SK-N-SH (cell line): ENCODE measurements around the gene WNT3. TPM values are rescaled to one million over a fixed set of nuclear protein-coding genes. Genes with fewer than 3 reads are reported as not detected.

Experiments
- CTCF ChIA-PET: fragments of 300-600, 350-600 bp; formaldehyde crosslinking; extraction: SDS; loops from one replicate; lab custom pipeline; 2021; lab: Yijun Ruan, JAX
- POLR2A ChIA-PET: fragments of 350-600 bp; sonication (Branson Sonifier 250); formaldehyde crosslinking; extraction: SDS; loops from one replicate; lab custom pipeline; 2020; ENCODE audit warnings: antibody characterized with exemption, inconsistent platforms; lab: Yijun Ruan, JAX
- DNase-seq: peaks from one replicate; pipeline ENCODE4 v3.0.0; 2012
- H2AFZ ChIP-seq: fragments of 200-600 bp; sonication (generic); 2 replicates; pipeline ENCODE4 v1.8.1; 2016; ENCODE audit warnings: antibody characterized with exemption, mild to moderate bottlenecking, low read depth
- H3F3A ChIP-seq: fragments of 200-600 bp; sonication (generic); replicated peaks from 2 replicates; pipeline ENCODE3; 2016; ENCODE audit warnings: antibody characterized with exemption, mild to moderate bottlenecking; ENCODE audit not compliant: insufficient read depth
- H3K27ac ChIP-seq, 2 experiments: fragments of 200-500 bp in 1 of 2; fragments of 200-600 bp in 1 of 2; sonication (Bioruptor generic) in 1 of 2; sonication (generic), shearing (Covaris generic) in 1 of 2; 2 replicates each; pipeline versions ENCODE4 v1.5.1 to v1.6.1; 2014 to 2016; ENCODE audit warnings: low read depth in 2 of 2, inconsistent platforms in 1 of 2, low read length in 1 of 2, mild to moderate bottlenecking in 1 of 2, mixed read lengths in 1 of 2
- H3K27me3 ChIP-seq: fragments of 200-600 bp; sonication (generic), shearing (Covaris generic); 2 replicates; pipeline ENCODE4 v1.6.1; 2016; ENCODE audit warnings: mixed run types; ENCODE audit not compliant: insufficient read depth
- H3K36me3 ChIP-seq, 2 experiments: fragments of 200-500 bp in 1 of 2; fragments of 200-600 bp in 1 of 2; sonication (Bioruptor generic) in 1 of 2; sonication (generic) in 1 of 2; replicated peaks in 1 of 2; 2 replicates each; pipeline versions ENCODE3 to v1.5.1; 2014 to 2016; ENCODE audit warnings: low read length in 1 of 2, mild to moderate bottlenecking in 1 of 2; ENCODE audit not compliant: insufficient read depth in 2 of 2, control insufficient read depth in 1 of 2
- H3K4me1 ChIP-seq, 2 experiments: fragments of 200-500 bp in 1 of 2; fragments of 200-600 bp in 1 of 2; sonication (Bioruptor generic) in 1 of 2; sonication (generic), shearing (Covaris generic) in 1 of 2; 2 replicates each; pipeline versions ENCODE4 v1.5.1 to v1.6.1; 2014 to 2016; ENCODE audit warnings: low read depth in 1 of 2, low read length in 1 of 2, mixed run types in 1 of 2; ENCODE audit not compliant: insufficient read depth in 2 of 2, control insufficient read depth in 1 of 2
- H3K4me2 ChIP-seq: fragments of 200-600 bp; sonication (generic), shearing (Covaris generic); 2 replicates; pipeline ENCODE4 v1.6.1; 2017; ENCODE audit warnings: mixed run types
- H3K4me3 ChIP-seq, 2 experiments: fragments of 200-500 bp in 1 of 2; fragments of 200-600 bp in 1 of 2; sonication (Bioruptor generic) in 1 of 2; sonication (generic), shearing (Covaris generic) in 1 of 2; 2 replicates each; pipeline versions ENCODE4 v1.5.1 to v1.8.1; 2014 to 2016; ENCODE audit warnings: low read depth in 2 of 2, inconsistent platforms in 1 of 2, low read length in 1 of 2, mild to moderate bottlenecking in 1 of 2, mixed read lengths in 1 of 2, moderate library complexity in 1 of 2
- H3K79me2 ChIP-seq: fragments of 200-600 bp; sonication (generic); 2 replicates; pipeline ENCODE4 v1.8.1; 2017; ENCODE audit warnings: mild to moderate bottlenecking; ENCODE audit not compliant: insufficient read depth
- H3K9ac ChIP-seq: fragments of 200-600 bp; sonication (generic); 2 replicates; pipeline ENCODE4 v1.6.1; 2017; ENCODE audit warnings: mixed run types
- H3K9me2 ChIP-seq: fragments of 200-600 bp; sonication (generic); 2 replicates; pipeline ENCODE4 v1.6.1; 2017; ENCODE audit warnings: mixed run types
- H3K9me3 ChIP-seq: fragments of 200-600 bp; sonication (generic); 2 replicates; pipeline ENCODE4 v1.6.1; 2017; ENCODE audit warnings: mixed run types, mild to moderate bottlenecking, moderate library complexity
- H4K20me1 ChIP-seq: fragments of 200-600 bp; sonication (generic); 2 replicates; pipeline ENCODE4 v1.6.1; 2017; ENCODE audit warnings: mild to moderate bottlenecking, mixed run types; ENCODE audit not compliant: insufficient read depth
- ELF1 ChIP-seq: IDR thresholded peaks from 2 replicates; pipeline ENCODE4 v1.4.0; 2012
- EP300 ChIP-seq, 2 experiments: IDR thresholded peaks; 2 replicates each; pipeline versions ENCODE4 v1.4.0 to v1.6.1; 2012; ENCODE audit warnings: borderline replicate concordance in 1 of 2, low read depth in 1 of 2, low read length in 1 of 2
- EZH2phosphoT487 ChIP-seq: fragments of 200-600 bp; sonication (generic); IDR thresholded peaks from 2 replicates; pipeline ENCODE4 v1.6.1; 2017; ENCODE audit warnings: low read depth, mixed run types, mild to moderate bottlenecking, antibody characterized with exemption, moderate library complexity, borderline replicate concordance
- FOXJ3 ChIP-seq: sonication (generic); formaldehyde crosslinking; IDR thresholded peaks from 2 replicates; pipeline ENCODE4 v1.5.1; 2020; ENCODE audit warnings: mild to moderate bottlenecking, missing genetic modification reagents
- FOXM1 ChIP-seq: IDR thresholded peaks from 2 replicates; pipeline ENCODE4 v1.4.0; 2012; ENCODE audit warnings: low read depth, mild to moderate bottlenecking
- GATA2 ChIP-seq: sonication (generic); formaldehyde crosslinking; IDR thresholded peaks from 2 replicates; pipeline ENCODE4 v1.5.0; 2020; ENCODE audit warnings: mild to moderate bottlenecking, missing genetic modification reagents
- MEF2A ChIP-seq: IDR thresholded peaks from 2 replicates; pipeline ENCODE4 v1.4.0; 2012; ENCODE audit warnings: low read depth, borderline replicate concordance
- MXI1 ChIP-seq: IDR thresholded peaks from 2 replicates; pipeline ENCODE4 v1.6.1; 2012; ENCODE audit warnings: mild to moderate bottlenecking, low read depth, low read length, improper control_type of control experiment
- NFIC ChIP-seq: IDR thresholded peaks from 2 replicates; pipeline ENCODE4 v1.4.0; 2012; ENCODE audit warnings: borderline replicate concordance
- RAD21 ChIP-seq: IDR thresholded peaks from 2 replicates; pipeline ENCODE4 v1.6.1; 2012; ENCODE audit warnings: mild to moderate bottlenecking, low read length
- RCOR1 ChIP-seq: fragments of 150-350 bp; IDR thresholded peaks from 2 replicates; pipeline ENCODE4 v1.6.1; 2017; ENCODE audit warnings: antibody characterized with exemption, low read length
- RXRA ChIP-seq: IDR thresholded peaks from 2 replicates; pipeline ENCODE4 v1.4.0; 2012; ENCODE audit warnings: low read depth, mild to moderate bottlenecking, borderline replicate concordance
- SIN3A ChIP-seq: IDR thresholded peaks from 2 replicates; pipeline ENCODE4 v1.6.1; 2012; ENCODE audit warnings: low read depth, mild to moderate bottlenecking, low read length, moderate library complexity, borderline replicate concordance
- SMC3 ChIP-seq: IDR thresholded peaks from 2 replicates; pipeline ENCODE4 v1.6.1; 2012; ENCODE audit warnings: low read depth, low read length, improper control_type of control experiment
- TCF12 ChIP-seq: IDR thresholded peaks from 2 replicates; pipeline ENCODE4 v1.4.0; 2012
- YY1 ChIP-seq: IDR thresholded peaks from 2 replicates; pipeline ENCODE4 v1.4.0; 2012; ENCODE audit warnings: low read depth, mild to moderate bottlenecking
- WGBS: methylation state at CpG from one replicate; pipeline ENCODE4 v1.1.6; 2017; ENCODE audit warnings: low lambda C conversion rate; 5-methylcytosine and 5-hydroxymethylcytosine counted together
- polyA plus RNA-seq, 3 experiments: library from polyadenylated mRNA; depleted of rRNA; stranded (reverse); fragments of >200 nt; gene quantifications; 2 replicates each; pipeline ENCODE4 v1.2.3, GENCODE V29; 2012
- TF ChIP-seq, protein P1 (sequence below): fragments of 200-600 bp; sonication (generic); IDR thresholded peaks from 2 replicates; pipeline ENCODE4 v1.6.1; 2017; ENCODE audit warnings: antibody characterized with exemption, mild to moderate bottlenecking, moderate library complexity
- TF ChIP-seq, protein P2 (sequence below): fragments of 150-350 bp; IDR thresholded peaks from 2 replicates; pipeline ENCODE4 v1.6.1; 2016; ENCODE audit warnings: mild to moderate bottlenecking, low read depth, low read length
- TF ChIP-seq, protein P3 (sequence below): IDR thresholded peaks from 2 replicates; pipeline ENCODE4; 2012
- TF ChIP-seq, protein P4 (sequence below): IDR thresholded peaks from 2 replicates; pipeline ENCODE4 v1.4.0; 2012; ENCODE audit warnings: low read depth, borderline replicate concordance
- TF ChIP-seq, protein P5 (sequence below): IDR thresholded peaks from 2 replicates; pipeline ENCODE4 v1.6.1; 2012; ENCODE audit warnings: mild to moderate bottlenecking, low read depth, low read length, moderate library complexity

WNT3 gene
- polyA plus RNA-seq, 1 of the 3 experiments (the other 2 are of a cell fraction): 5.3 TPM

DNA sequence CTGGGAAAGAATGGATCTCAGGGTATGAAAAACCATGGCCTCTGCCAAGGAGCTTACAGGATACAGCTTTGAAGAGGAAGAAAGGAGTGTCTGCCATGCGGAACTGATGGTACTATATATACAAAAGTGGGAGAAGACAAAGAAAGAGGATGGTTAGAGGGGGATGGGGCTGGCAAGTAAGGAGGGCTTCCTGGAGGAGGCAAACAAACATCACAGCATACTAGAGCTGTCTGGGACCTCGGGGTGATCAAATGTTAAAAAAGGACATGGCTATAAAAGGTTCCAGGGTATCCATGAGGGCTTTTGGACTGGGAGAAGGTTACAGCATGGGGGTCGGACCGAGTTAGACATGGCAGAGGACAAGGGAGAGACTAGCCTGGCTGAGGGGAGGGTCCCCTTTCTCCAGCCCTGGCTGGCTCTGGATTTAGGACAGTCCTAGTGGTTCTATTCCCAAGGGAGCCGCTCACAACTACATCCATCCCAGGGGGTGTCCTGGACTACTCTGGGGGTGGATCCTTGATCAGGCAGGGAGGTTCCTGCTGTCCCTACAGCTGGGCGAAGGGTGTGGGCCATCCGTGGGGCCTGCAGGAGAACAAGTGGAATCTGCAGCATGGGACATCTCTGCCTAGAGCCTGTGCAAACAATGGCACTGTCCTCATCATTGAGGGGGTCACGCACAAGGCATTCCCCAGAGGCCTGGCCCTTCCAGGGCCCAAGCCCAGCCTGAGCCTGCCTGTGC, 45.1 kb upstream of the WNT3 start (continued):
- TF ChIP-seq, protein P1, sequence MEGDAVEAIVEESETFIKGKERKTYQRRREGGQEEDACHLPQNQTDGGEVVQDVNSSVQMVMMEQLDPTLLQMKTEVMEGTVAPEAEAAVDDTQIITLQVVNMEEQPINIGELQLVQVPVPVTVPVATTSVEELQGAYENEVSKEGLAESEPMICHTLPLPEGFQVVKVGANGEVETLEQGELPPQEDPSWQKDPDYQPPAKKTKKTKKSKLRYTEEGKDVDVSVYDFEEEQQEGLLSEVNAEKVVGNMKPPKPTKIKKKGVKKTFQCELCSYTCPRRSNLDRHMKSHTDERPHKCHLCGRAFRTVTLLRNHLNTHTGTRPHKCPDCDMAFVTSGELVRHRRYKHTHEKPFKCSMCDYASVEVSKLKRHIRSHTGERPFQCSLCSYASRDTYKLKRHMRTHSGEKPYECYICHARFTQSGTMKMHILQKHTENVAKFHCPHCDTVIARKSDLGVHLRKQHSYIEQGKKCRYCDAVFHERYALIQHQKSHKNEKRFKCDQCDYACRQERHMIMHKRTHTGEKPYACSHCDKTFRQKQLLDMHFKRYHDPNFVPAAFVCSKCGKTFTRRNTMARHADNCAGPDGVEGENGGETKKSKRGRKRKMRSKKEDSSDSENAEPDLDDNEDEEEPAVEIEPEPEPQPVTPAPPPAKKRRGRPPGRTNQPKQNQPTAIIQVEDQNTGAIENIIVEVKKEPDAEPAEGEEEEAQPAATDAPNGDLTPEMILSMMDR: no peak
- TF ChIP-seq FOXJ3 (CRISPR knock-in tag): no peak

DNA sequence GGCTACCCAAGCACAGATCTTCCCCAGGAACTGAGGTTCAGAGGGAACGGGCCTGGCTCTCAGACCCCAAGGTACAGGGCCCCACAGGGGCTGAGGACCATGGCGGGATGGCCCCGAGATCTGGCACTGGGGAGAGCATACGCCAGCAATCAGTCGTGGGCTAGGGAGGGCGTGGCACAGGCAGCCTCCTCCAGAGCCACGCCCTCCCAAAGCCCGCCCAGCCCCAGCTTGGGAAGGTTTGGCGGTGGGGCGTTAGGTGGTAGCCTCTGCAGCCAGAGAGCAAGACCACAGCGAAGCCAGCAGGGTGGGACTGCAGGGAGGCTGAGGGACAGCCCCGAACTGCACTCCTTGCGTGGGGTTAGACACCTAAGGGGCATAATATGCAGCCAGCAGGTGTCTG, 44.5 kb upstream of the WNT3 start:
- CTCF ChIA-PET: interaction anchor here (3.1 to 4.6 kb wide), 2 partner anchors 21 to 78 kb away, joined by 17 to 21 read pairs; no protein-coding TSS in a partner anchor
- H3F3A ChIP-seq: no peaks in the 10 kb centered on the region
- no peaks in the 10 kb centered on the region; a peak in 1 of 4 replicates for H3K4me1 ChIP-seq
- no peak overlapping the region for H3K27ac ChIP-seq
- H3K9ac ChIP-seq: no peak overlapping the region
- 90% methylated on average over 7 of the region's 13 CpGs for WGBS
- H3K4me3 ChIP-seq: no peak overlapping the region
- H3K36me3 ChIP-seq: no peaks in the 10 kb centered on the region
- H4K20me1 ChIP-seq: no peaks in the 10 kb centered on the region
- no peaks in the 10 kb centered on the region for H3K79me2 ChIP-seq
- DNase-seq: no peak
- no peak overlapping the region for H3K4me2 ChIP-seq
- H2AFZ ChIP-seq: no peak overlapping the region
- H3K9me2 ChIP-seq: no peaks in the 10 kb centered on the region
- TF ChIP-seq, protein P2, sequence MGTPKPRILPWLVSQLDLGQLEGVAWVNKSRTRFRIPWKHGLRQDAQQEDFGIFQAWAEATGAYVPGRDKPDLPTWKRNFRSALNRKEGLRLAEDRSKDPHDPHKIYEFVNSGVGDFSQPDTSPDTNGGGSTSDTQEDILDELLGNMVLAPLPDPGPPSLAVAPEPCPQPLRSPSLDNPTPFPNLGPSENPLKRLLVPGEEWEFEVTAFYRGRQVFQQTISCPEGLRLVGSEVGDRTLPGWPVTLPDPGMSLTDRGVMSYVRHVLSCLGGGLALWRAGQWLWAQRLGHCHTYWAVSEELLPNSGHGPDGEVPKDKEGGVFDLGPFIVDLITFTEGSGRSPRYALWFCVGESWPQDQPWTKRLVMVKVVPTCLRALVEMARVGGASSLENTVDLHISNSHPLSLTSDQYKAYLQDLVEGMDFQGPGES: no peak
- TF ChIP-seq NFIC: no peak
- no peak for TF ChIP-seq MXI1
- TF ChIP-seq, protein P3, sequence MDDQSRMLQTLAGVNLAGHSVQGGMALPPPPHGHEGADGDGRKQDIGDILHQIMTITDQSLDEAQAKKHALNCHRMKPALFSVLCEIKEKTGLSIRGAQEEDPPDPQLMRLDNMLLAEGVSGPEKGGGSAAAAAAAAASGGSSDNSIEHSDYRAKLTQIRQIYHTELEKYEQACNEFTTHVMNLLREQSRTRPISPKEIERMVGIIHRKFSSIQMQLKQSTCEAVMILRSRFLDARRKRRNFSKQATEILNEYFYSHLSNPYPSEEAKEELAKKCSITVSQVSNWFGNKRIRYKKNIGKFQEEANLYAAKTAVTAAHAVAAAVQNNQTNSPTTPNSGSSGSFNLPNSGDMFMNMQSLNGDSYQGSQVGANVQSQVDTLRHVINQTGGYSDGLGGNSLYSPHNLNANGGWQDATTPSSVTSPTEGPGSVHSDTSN: no peak
- no peak for TF ChIP-seq TCF12
- no peak for TF ChIP-seq FOXM1
- no peak for TF ChIP-seq GATA2 (CRISPR knock-in tag)
- TF ChIP-seq MEF2A: no peak
- no peak for TF ChIP-seq SMC3
- TF ChIP-seq RCOR1: no peak
- TF ChIP-seq RXRA: no peak
- no peak for TF ChIP-seq EZH2phosphoT487
- no peak for TF ChIP-seq YY1
- TF ChIP-seq, protein P4, sequence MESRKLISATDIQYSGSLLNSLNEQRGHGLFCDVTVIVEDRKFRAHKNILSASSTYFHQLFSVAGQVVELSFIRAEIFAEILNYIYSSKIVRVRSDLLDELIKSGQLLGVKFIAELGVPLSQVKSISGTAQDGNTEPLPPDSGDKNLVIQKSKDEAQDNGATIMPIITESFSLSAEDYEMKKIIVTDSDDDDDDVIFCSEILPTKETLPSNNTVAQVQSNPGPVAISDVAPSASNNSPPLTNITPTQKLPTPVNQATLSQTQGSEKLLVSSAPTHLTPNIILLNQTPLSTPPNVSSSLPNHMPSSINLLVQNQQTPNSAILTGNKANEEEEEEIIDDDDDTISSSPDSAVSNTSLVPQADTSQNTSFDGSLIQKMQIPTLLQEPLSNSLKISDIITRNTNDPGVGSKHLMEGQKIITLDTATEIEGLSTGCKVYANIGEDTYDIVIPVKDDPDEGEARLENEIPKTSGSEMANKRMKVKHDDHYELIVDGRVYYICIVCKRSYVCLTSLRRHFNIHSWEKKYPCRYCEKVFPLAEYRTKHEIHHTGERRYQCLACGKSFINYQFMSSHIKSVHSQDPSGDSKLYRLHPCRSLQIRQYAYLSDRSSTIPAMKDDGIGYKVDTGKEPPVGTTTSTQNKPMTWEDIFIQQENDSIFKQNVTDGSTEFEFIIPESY: no peak
- TF ChIP-seq SIN3A: no peak
- TF ChIP-seq ELF1: no peak
- no peak for TF ChIP-seq EP300 (IDR thresholded peaks at IDR 0.05; ENCODE audit: borderline replicate concordance in 1 of 2, low read depth in 1 of 2, low read length in 1 of 2)
- TF ChIP-seq, protein P5, sequence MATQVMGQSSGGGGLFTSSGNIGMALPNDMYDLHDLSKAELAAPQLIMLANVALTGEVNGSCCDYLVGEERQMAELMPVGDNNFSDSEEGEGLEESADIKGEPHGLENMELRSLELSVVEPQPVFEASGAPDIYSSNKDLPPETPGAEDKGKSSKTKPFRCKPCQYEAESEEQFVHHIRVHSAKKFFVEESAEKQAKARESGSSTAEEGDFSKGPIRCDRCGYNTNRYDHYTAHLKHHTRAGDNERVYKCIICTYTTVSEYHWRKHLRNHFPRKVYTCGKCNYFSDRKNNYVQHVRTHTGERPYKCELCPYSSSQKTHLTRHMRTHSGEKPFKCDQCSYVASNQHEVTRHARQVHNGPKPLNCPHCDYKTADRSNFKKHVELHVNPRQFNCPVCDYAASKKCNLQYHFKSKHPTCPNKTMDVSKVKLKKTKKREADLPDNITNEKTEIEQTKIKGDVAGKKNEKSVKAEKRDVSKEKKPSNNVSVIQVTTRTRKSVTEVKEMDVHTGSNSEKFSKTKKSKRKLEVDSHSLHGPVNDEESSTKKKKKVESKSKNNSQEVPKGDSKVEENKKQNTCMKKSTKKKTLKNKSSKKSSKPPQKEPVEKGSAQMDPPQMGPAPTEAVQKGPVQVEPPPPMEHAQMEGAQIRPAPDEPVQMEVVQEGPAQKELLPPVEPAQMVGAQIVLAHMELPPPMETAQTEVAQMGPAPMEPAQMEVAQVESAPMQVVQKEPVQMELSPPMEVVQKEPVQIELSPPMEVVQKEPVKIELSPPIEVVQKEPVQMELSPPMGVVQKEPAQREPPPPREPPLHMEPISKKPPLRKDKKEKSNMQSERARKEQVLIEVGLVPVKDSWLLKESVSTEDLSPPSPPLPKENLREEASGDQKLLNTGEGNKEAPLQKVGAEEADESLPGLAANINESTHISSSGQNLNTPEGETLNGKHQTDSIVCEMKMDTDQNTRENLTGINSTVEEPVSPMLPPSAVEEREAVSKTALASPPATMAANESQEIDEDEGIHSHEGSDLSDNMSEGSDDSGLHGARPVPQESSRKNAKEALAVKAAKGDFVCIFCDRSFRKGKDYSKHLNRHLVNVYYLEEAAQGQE: no peak
- no peak for TF ChIP-seq RAD21
- POLR2A ChIA-PET: no interaction called here
- H3K27me3 ChIP-seq: 0 out of 2 replicates have a peak, but pooled peaks cover 4% of the 10 kb centered on the region
- H3K9me3 ChIP-seq: no peaks in the 10 kb centered on the region
